HG03520 (cell line): ENCODE data around the gene PCBP3.

ENCODE experiments used
- ATAC-seq: cut with Tn5 transposase; IDR thresholded peaks from one replicate; pipeline ENCODE4 v1.9.1; 2021; ENCODE audit warnings: mild to moderate bottlenecking, moderate library complexity; ENCODE audit not compliant: unreplicated experiment

PCBP3 gene

DNA sequence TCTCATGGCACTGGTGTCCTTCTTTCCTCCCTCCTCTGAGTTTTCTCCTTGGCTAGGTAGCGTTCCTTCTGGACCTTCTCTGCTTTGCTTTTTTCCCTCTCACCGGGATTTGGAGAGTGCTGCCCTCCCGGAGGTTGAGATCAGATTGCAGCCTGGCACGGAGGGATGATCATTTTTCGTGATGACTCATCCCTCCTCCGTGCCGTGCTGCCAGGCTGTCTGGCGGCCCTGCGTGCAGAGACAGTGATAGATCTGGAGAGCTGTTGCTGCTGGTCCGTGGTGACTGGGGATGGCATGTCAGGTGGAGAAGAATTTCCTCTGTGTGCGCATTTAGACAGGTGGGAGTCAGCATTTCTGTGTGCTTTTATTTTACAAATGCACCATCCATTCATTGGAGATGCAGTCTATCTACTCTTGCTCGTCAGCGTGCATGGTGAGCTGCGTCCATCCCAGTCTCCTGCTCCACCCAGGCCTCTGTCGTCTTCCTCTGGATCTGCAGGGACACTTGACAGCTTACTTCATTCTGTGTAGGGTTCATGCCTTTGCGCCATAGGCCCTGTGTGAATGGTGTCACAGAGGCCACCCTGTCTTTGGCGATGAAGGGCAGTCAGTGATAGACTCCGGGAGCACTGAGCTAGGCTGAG is 104.4 kb downstream of the PCBP3 start:
- ATAC-seq: no peak

- no peak for ATAC-seq
Observed at GRCh38 chr21:45748593-45748992, 105.1 kb downstream of the PCBP3 start.

DNA sequence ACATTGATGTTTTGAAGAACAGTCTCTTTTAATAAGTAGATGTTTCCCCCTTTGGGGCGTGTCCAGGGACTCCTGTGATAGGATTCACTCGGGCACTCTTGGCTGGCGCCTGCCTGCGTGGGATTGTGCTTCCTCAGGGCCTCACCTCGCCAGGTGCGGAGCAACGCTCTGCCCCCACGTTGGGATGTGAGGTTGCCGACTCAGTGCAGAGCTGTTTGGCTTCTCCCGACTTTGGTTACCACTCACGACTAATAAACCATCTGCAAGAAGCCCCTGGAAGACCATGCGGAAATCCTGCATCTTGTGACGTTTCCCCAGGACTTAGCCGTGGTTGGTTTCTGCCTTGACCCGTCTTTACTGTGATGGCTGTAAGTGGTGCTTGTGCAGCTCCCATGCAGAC is 106.4 kb downstream of the PCBP3 start:
- ATAC-seq: no peak

- no peak for ATAC-seq
Observed at GRCh38 chr21:45750936-45751335, 107.4 kb downstream of the PCBP3 start.

DNA sequence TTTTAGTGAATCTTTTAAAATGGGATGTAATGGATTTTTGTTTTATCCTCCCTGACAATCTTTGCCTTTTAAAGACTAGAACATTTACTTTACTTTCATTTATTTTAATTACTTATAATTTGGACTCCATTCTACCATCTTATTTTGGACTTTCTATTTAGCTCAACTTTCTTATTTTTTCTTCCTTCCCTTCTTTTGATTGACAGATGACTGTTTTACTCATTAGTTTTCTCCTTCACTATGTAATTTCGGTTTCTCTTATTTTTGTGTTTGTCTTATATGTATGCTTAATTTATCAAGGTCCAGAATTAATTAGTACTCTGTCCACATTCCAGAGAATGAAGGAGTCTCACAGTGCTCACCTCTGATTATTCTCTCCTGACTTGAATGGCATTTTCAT is 109.9 kb downstream of the PCBP3 start:
- ATAC-seq: no peak

- ATAC-seq: no peak
Observed at GRCh38 chr21:45756029-45756428, 112.5 kb downstream of the PCBP3 start.

DNA sequence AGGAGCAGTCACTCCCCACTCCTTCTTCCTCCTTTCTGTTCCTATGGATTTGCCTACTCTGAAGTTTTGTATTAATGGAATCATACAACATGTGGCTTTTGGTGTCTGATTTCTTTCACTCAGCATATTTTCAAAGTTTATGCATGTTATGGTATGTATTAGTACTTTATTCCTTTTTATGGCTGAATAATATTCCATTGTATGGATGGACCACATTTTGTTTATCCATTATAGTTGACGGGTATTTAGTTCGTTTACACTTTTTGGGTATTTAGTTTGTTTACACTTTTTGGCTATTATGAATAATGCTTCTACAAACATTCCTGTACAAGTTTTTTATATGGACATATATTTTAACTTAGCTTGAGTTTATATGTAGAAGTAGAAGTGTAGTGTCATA is 113.1 kb downstream of the PCBP3 start:
- ATAC-seq: no peak

DNA sequence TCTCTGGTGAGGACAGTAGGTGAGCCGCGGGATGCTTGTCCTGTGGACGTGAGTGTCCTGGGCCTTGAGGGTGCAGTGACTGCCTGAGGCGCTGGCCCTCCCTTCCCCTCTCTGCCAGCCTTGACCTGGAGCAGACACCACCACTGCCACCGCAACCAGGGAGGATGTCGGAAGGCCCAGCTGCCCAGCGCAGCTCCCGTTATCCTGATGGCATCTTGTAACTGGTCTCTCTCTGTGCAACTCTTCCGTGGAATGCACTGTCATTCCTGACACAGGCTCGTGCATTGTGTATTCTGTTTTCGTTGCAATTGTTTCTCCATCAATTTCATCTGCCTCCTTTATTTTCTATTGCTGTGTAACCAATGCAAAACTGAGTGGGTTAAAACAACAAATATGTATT is 118.2 kb downstream of the PCBP3 start:
- ATAC-seq: no peak

- no peak for ATAC-seq
Observed at GRCh38 chr21:45763074-45763473, 119.5 kb downstream of the PCBP3 start.

- no peak for ATAC-seq
Observed at GRCh38 chr21:45763506-45763905, 120.0 kb downstream of the PCBP3 start.

DNA sequence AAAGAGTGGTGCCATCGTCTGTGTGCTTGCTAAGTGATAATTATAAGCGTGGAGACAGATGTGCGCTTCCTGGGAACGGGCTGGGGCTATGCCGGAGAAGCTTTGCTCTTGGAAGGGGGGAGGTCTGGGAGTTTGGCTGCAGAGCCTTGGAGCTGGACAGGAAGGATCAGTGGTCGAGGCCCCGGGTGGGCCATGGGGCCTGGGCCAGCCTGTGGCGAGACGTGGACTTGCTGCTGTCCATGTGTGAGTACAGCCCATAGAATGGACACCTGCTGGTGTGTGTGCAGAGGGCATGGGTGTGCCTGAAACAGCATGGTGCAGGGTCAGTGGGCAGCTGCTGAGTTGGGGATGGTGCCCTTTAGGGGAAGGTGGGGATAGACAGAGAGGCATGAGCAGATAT is 121.3 kb downstream of the PCBP3 start:
- ATAC-seq: no peak

DNA sequence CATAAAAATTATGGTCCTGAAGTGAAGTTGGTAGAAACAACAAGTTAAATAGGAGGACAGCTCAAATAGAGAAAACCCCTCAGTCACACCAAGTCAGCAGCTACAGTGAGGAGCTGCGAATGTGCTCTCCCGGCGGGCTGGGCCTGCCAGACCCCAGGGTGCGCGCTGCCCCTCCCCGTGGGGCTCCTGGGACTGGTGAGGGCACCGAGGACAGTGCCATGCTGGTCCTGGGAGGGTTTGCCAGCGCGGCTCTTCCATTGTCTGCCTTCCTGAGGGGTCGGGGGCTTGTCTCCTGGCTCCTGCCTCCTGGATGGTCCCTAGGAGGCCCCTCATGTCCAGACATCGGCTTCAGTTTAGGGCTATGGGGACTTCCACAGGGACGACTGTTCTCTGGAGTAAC is 121.8 kb downstream of the PCBP3 start:
- no peak for ATAC-seq

GRCh38 chr21:45766055-45766454 is 122.5 kb downstream of the PCBP3 start:
- ATAC-seq: no peak

GRCh38 chr21:45766501-45766900 is 123.0 kb downstream of the PCBP3 start:
- ATAC-seq: no peak

- ATAC-seq: no peak
Observed at GRCh38 chr21:45767071-45768006, 123.8 kb downstream of the PCBP3 start.

DNA sequence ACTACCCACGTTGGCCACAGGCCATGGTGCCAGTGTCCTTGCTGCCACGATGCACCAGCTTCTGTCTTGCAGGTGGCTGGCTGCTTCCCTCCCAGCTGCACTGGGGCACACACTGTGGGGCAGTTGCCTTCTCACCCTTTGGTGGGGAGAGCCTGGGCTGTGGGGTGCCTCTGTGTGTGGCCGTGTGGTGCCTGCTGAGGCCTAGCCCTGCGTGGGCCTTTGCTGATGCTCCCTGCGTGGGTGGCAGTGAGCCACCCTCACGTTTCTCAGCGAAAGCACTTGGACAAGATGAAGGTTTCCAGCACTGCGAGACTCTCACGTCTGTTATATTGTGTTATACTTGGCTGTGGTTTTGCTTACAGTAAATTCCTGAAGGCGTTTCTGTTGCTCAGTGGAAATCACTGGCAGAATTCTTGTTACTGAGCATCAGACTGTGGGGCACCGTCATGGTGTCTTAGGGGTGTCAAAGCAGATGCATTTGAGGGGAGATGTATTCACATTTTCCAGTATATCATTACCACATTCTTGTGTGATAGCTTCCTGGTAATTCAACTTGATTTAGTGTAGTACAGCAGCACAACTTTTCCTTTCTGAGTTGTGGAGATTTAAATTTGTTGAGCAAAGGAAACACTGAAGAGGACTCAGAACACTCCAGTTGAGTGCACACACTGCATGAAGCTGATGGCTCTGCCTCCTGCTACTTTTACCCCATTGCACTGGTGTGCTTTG is 124.7 kb downstream of the PCBP3 start:
- ATAC-seq: no peak

DNA sequence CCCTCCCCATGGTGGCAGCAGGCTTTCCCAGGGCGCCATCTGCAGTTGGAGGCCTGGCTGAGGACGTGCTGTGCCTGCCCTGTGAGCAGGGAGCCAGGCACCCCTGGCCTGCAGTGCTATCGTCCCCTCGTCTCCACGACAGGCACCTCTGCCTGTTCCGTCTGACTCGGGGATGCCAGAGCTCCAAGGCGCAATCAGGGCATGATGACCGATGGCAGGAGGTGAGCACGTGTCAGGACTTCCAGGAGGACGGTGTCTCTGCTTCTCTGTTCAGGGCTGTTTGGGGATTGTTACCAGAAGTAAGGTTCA is 125.2 kb downstream of the PCBP3 start:
- no peak for ATAC-seq

GRCh38 chr21:45769294-45769693 is 125.8 kb downstream of the PCBP3 start:
- ATAC-seq: no peak

DNA sequence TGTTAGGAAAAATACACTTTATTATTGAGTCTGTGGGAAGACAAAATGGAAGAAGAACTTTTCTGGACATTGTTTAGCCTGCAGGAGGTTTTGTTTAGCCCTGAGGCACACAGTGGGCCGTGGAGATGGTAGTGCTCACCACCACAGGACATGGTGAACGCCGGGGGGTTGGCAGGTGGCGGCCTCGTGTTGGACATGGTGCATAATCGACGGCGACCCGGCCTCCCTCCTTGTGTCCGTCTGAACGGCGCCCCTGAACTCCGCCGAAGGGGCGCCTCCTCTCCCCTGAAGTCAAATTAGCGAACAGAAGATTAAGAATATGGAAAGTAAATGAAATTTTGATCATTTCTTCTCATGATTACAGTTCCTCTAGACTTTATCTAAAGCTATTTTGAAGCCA is 126.4 kb downstream of the PCBP3 start:
- no peak for ATAC-seq

- no peak for ATAC-seq
Observed at GRCh38 chr21:45772180-45772579, 128.7 kb downstream of the PCBP3 start.

DNA sequence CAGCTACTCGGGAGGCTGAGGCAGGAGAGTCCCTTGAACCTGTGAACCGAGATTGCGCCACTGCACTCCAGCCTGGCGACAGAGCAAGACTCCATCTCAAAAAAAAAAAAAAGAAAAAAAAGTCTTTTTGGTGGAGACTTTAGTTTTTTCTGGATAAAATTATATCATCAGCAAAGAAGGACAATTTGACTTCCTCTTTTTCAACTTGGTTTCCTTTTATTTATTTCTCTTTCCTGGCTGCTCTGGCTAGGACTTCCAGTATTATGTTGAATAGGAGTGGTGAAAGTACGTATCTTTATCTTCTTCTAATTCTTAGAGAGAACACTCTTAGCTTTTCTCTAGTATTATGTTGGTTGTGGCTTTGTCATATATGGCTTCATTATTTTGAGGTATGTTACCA is 130.8 kb downstream of the PCBP3 start:
- ATAC-seq: no peak

GRCh38 chr21:45776971-45777370 is 133.4 kb downstream of the PCBP3 start:
- ATAC-seq: no peak
